Occipital lobe (tissue), 2 donors: ENCODE results near the gene VASH2. TPM values are rescaled to one million over a fixed set of nuclear protein-coding genes. Genes with fewer than 3 reads are reported as not detected.

ENCODE experiments used
- DNase-seq: peaks from one replicate; lab custom pipeline; 2025; lab: John Stamatoyannopoulos, UW
- total RNA-seq: library from RNA; depleted of rRNA; stranded (reverse); fragments of >200 nt; gene quantifications from one replicate; pipeline ENCODE4 v1.2.3, GENCODE V29; 2014

Gene VASH2
- total RNA-seq, 1 donor from 2014 or later = 35.9 TPM

GRCh38 chr1:212930986-212931678 is 19.2 kb upstream of the VASH2 start:
- DNase-seq = no peak

DNA sequence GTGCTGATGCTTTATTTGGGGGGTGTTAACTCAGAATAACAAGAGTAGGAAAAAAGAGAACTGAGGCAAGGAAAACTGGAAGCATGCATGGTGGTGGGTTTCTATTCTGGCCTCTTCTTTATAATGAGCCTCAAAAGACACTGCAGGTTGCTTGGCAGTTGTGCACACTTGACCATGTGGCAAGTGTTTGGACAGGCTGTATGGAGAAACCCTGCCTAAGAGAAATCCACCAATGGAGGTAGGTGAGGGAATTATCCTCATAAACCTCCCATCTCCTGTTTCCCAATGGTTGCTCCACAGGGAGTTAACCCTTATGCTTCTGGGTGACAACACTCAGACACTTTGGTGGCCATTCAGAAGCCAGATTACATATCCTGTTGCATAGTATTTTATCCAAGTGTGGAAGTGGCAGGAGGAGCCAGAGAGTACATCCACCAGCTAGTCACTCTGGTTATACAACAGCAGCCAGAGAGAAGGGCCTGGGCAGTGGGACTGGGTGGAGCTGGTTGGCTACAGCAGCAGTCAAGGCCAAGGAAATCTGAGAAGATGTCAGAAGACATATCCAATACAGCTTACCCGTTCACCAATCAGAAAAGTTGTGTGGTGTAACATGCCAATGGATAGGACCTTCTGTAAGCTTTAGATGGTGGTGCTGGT is 16.4 kb upstream of the VASH2 start:
- DNase-seq = no peak

GRCh38 chr1:212935387-212935981 is 14.9 kb upstream of the VASH2 start:
- DNase-seq = no peak

DNA sequence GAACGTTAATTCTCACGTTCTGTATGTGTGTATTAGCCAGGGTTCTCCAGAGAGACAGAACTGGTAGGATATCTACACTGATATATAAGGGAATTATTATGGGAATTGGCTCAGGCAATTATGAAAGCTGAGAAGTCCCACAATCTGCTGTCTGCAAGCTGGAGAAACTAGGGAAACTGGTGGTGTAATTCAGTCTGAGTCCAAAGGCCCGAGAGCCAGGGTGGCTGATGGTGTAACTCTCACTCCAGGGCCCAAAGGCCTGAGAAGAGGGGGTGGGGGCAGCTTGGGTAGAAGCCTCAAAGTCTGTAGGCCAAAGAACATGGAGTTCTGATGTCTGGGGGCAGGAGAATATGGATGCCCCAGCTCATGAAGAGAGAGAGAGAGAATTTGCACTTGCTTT is 13.3 kb upstream of the VASH2 start:
- DNase-seq = no peak

DNA sequence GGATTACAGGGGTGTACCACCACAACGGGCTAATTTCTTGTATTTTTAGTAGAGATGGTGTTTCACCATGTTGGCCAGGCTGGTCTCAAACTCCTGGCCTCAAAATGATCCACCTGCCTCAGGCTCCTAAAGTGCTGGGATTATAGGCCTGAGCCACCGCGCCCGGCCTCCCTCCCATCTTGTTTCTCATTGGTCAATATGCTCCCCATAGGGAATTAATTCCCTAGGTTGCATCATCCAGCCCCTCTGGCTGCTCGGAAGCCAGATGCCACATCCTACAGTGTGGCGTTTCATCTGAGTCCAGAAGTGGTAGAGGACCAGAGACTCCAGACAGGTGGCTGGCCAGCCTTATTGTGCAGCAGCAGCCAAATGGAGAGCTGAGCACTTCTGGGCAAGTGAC is 11.5 kb upstream of the VASH2 start:
- no peak for DNase-seq

DNA sequence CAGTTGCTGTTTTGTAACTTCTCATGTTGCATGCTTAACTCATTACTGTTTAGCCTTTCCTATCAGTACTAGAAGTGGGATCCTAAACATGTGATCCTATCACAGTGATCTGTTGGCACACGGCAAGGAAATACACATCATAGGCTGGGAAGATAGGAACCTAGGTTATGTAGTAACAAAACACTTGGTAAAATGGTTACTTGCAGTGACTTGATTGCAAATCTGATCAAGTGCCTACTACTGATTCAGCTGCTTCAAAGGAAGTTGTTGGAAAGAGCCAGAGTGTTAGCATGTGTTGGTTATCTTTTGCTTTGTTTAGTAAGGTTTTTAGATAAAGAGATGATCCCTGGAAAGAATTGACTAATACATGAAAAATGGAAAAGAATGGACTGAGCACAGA is 8.9 kb upstream of the VASH2 start:
- DNase-seq = no peak

- DNase-seq = no peak
Measured at GRCh38 chr1:212942679-212943392, 7.5 kb upstream of the VASH2 start.

- no peak for DNase-seq
Measured at GRCh38 chr1:212943393-212943710, 7.0 kb upstream of the VASH2 start.

- DNase-seq = no peak
Measured at GRCh38 chr1:212944229-212944901, 6.0 kb upstream of the VASH2 start.

DNA sequence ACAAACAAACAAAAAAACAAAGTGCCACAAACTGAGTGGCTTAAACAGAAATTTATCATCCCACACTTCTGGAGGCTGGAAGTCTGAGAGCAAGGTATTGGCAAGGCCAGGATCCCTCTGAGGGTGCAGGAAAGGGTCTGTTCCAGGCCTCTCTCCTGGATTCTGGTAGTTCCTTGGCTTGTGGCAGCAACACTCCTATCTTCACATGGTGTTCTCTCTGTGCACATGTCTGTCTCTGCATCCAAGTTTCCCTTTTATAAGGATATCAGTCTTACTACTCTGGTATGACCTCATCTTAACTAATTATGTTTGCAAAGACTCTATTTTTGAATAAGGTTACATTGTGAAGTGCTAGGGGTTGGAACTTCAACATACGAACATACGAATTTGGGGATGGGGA is 5.3 kb upstream of the VASH2 start:
- DNase-seq = no peak

- no peak for DNase-seq
Measured at GRCh38 chr1:212945463-212946160, 4.7 kb upstream of the VASH2 start.

DNA sequence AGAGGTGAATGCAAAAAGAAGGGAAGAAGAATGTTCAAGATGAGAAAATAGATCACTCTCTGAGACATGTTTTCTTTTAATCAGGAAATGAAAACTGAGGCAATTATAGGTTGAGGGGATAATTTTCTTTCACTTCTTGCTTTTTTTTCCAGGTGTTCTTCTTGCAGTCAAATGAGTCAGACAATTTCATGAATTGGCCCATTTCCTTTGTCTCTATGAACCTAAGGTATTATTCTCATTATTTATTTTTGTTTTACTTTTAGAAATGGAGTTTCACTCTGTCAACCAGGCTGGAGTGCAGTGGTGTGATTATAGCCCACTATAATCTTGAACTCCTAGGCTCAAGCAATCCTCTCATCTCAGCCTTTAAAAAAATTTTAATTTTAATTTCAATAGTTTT is 3.5 kb upstream of the VASH2 start:
- no peak for DNase-seq

DNA sequence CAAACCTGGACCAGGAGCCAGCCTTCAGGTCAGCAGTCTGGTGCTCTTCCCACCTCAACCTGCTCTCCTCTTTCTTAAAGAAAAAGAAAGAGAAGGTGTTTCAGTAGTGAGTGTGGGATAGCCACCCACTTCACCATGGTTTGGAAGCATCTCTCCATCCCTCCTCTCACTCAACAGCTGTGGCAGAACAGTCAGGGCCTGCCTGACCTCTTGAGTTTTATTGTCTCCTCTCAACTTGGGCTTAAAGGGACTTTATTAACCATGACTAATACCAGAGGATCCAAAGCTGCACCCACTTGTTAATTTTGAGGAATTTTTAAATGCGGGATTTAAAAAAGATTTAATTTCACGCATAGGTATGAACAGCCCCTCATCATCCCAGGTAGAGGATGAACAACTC is 570 bp upstream of the VASH2 start:
- DNase-seq = no peak

- no peak for DNase-seq
Measured at GRCh38 chr1:212951126-212951946, 995 bp downstream of the VASH2 start.

- DNase-seq = no peak
Measured at GRCh38 chr1:212951947-212952640, 1.8 kb downstream of the VASH2 start.

- no peak for DNase-seq
Measured at GRCh38 chr1:212952641-212952976, 2.3 kb downstream of the VASH2 start.

DNA sequence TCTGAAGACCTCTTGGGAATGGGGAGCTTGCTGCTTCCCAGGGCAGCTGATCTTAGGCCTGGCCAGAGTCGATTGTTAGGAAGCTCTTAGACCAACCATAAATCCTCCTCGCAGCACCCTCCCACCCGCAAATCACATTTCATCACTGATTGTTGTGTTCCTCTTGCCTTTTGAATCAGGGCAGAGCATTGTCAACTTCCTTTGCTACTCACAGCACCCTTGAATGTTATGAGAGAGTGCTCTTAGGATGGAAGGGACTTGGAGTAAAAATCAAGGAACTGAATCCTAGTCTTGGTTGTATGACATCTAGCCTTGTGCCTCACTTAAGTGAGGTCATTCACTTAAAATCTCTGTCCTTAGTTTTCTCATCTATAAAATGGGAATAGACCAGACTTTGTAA is 3.0 kb downstream of the VASH2 start:
- no peak for DNase-seq

GRCh38 chr1:212954514-212954913 is 4.2 kb downstream of the VASH2 start:
- no peak for DNase-seq

DNA sequence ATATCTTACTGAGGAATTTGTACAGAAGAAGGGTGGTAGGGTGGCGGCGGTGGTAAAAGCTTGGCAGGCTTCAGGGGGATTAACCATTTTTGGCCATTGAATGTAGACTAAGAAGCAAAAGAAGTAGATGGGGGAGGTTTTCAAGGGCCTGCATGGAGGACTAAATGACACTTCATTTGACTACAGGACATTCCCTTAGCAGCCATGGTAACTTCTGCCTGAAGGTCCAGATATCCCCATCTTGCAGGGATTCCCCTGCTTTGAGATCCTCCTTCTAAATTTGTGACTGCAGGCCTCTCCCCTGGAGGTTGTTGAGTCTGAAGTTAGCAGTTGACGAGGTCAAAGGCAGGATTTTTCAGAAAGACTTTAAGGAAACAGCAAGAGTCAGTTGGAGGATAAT is 4.8 kb downstream of the VASH2 start:
- no peak for DNase-seq
